Tibial nerve (tissue), 3 donors: Measurements from ENCODE around the gene PPP4R4.

Source experiments
- CTCF ChIP-seq, 5 experiments: fragments of 200-600 bp in 3 of 5; fragments of 450-650 bp in 2 of 5; sonication (generic) in 3 of 5; IDR thresholded peaks; one replicate each; pipeline ENCODE4 v1.5.1; 2016 to 2019; ENCODE audit warnings: antibody characterized with exemption in 5 of 5, mild to moderate bottlenecking in 3 of 5, moderate library complexity in 2 of 5
- POLR2A ChIP-seq, 2 donors: fragments of 450-650 bp; IDR thresholded peaks; one replicate each; pipeline ENCODE4 v1.6.1; 2017; ENCODE audit warnings: antibody characterized with exemption in 2 of 2, mild to moderate bottlenecking in 2 of 2, moderate library complexity in 2 of 2

- TF ChIP-seq CTCF (IDR thresholded peaks at IDR 0.05) (no peak), POLR2A (IDR thresholded peaks at IDR 0.05) (no peak)
Measured at GRCh38 chr14:94316692-94317091, 142.6 kb downstream of the PPP4R4 start.
